ENCODE results near the gene ERH. TPM values are rescaled to one million over a fixed set of nuclear protein-coding genes. Genes with fewer than 3 reads are reported as not detected.

The ERH gene
- total RNA-seq, 4 donors from 2014 or later, result 54.0 to 102 (median 79.5) TPM

DNA sequence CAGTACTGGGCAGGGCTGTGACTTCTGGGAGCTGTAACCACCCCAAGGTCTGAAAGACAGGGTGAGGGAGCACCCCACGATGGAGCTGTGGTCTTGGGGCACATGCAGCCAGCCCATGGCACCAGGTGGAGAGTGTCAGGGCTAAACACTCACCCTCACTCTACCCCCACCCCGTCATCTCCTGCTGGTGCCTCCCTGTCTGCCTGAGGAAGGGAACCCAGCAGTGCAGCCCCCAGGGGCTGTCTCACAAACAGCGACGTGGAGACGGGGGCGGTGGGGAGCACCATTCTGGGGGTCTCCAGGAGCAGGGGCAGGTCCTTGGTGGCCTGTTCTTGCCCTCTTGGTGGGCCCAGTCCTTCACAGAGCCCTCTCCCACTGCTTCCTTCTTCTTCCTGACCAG, 63.5 kb downstream of the ERH start:
- Histone ChIP-seq H3K36me3 (no peaks in the 10 kb centered on the region), H3K27ac (no peak overlapping the region), H3K9me3 (no peaks in the 10 kb centered on the region), H3K27me3 (peaks cover 0 to 8% (median 0%) of the 10 kb centered on the region in 4 donors), H3K4me3 (no peak overlapping the region), H3K4me1 (peaks cover 5 to 23% (median 7%) of the 10 kb centered on the region in 3 donors)
- no peak for TF ChIP-seq POLR2A (IDR thresholded peaks at IDR 0.05)
- TF ChIP-seq, protein P1, sequence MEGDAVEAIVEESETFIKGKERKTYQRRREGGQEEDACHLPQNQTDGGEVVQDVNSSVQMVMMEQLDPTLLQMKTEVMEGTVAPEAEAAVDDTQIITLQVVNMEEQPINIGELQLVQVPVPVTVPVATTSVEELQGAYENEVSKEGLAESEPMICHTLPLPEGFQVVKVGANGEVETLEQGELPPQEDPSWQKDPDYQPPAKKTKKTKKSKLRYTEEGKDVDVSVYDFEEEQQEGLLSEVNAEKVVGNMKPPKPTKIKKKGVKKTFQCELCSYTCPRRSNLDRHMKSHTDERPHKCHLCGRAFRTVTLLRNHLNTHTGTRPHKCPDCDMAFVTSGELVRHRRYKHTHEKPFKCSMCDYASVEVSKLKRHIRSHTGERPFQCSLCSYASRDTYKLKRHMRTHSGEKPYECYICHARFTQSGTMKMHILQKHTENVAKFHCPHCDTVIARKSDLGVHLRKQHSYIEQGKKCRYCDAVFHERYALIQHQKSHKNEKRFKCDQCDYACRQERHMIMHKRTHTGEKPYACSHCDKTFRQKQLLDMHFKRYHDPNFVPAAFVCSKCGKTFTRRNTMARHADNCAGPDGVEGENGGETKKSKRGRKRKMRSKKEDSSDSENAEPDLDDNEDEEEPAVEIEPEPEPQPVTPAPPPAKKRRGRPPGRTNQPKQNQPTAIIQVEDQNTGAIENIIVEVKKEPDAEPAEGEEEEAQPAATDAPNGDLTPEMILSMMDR (IDR thresholded peaks at IDR 0.05), result no peak
- intact Hi-C loops (cut with DNase I), result no loop called here
- 78 to 100% methylated on average over 3 to 6 of the region's 6 CpGs for WGBS, 2 donors
- DNase-seq, result no peak

DNA sequence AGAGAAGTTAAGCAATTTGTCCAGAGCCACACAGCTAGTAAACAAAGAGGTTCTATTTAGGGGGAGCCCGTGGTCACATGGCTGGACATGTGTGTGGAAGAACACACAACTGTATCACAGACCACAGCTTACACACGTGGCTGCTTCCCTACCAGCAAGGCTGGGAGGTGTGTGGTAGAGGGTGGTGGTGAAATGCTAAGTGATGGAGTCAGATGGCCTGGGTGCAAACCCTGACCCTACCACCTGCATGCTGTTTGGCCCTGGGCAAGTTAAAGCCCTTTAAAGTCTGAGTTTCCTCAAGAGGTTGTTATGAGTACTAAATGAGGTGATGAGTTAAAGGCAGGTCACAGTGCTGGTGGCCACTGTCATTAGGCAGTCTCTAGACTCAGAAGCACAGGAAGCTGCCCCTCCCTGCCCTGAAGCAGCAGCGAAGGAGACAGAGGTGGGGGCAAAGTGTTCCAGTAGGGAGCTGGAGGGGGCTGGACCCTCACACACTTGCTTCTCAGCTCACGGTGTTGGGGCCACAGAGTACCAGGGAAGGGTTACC, 64.2 kb downstream of the ERH start:
- TF ChIP-seq, protein P1 (IDR thresholded peaks at IDR 0.05), result no peak
- no peak for TF ChIP-seq POLR2A (IDR thresholded peaks at IDR 0.05)
- WGBS, 2 donors, result 62 to 88% methylated on average over 3 to 4 of the region's 4 CpGs
- peaks cover 5 to 23% (median 7%) of the 10 kb centered on the region in 3 donors for H3K4me1 ChIP-seq
- intact Hi-C loops (cut with DNase I), result no loop called here
- H3K4me3 ChIP-seq, result no peak overlapping the region
- peaks cover 0 to under 1% (median 0%) of the 10 kb centered on the region in 4 donors for H3K27me3 ChIP-seq
- no peaks in the 10 kb centered on the region for H3K9me3 ChIP-seq
- H3K36me3 ChIP-seq, result no peaks in the 10 kb centered on the region
- H3K27ac ChIP-seq, result no peak overlapping the region
- DNase-seq, result no peak

DNA sequence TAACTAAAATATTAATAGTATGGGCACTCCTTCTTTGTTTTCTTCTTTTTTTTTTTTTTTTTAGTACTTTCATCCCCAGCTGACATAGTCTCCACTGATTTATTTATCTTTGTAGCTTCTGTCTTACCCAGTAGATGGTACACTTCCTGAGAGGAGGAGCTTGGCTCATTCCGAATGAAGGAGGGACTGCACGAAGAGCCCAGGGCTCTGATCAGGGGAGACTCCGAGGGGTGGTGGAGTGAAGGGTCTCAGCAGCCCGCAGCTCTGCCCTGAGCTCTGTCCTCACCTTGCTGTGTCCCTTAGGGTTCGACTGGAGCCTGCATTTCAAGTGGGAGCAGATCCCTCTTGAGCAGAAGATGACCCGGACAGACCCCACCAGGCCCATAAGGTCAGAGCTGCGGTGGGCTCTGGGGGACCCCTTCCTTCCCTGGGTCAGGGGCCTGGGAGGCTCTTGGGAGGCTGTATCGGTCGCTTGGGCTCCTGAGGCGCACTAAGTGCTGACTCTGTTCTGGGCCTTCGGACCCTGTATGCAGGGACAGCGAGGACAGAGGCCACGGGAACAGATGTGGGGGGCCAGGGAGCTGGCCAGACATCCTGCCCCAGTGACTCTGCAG, 65.2 kb downstream of the ERH start:
- 87 to 100% methylated on average over 2 to 3 of the region's 13 CpGs for WGBS, 2 donors
- Histone ChIP-seq H3K4me1 (peaks cover 5 to 23% (median 7%) of the 10 kb centered on the region in 3 donors), H3K27me3 (no peaks in the 10 kb centered on the region), H3K4me3 (no peak overlapping the region), H3K36me3 (no peaks in the 10 kb centered on the region), H3K27ac (no peak overlapping the region), H3K9me3 (no peaks in the 10 kb centered on the region)
- intact Hi-C loops (cut with DNase I), result no loop called here
- TF ChIP-seq, protein P1 (IDR thresholded peaks at IDR 0.05), result no peak
- no peak for TF ChIP-seq POLR2A (IDR thresholded peaks at IDR 0.05)
- no peak for DNase-seq

GRCh38 chr14:69331206-69331605, 66.9 kb downstream of the ERH start:
- intact Hi-C loops (cut with DNase I), result no loop called here
- no peaks in the 10 kb centered on the region for H3K27me3 ChIP-seq
- no peak overlapping the region for H3K4me3 ChIP-seq
- DNase-seq, result no peak
- H3K27ac ChIP-seq, result no peak overlapping the region
- no peaks in the 10 kb centered on the region for H3K36me3 ChIP-seq
- H3K9me3 ChIP-seq, result no peaks in the 10 kb centered on the region
- WGBS, 2 donors, result 51% methylated on average over 3 of the region's 4 CpGs; no CpG with 5 or more reads in 1 of the 2 donors
- peaks cover 5 to 18% (median 7%) of the 10 kb centered on the region in 3 donors for H3K4me1 ChIP-seq
- no peak for TF ChIP-seq POLR2A (IDR thresholded peaks at IDR 0.05)
- TF ChIP-seq, protein P1 (IDR thresholded peaks at IDR 0.05), result no peak

Other genes starting within 250 kb of the ERH start
- 10 to 100 TPM; 12.4 to 34.7 (median 20.9) TPM for gene DCAF5, start 245.2 kb downstream of the ERH start, total RNA-seq
- 10 to 100 TPM; 12.3 to 22.9 (median 19.9) TPM for gene EXD2, start 206.8 kb downstream of the ERH start, total RNA-seq
- gene GALNT16, start 138.1 kb downstream of the ERH start, total RNA-seq, result 1 to 10 TPM in 2 of 4 donors, under 1 TPM in 2; 0.11 to 2.7 (median 1.3) TPM
- 10 to 100 TPM; 40.2 to 77.7 (median 68.6) TPM for gene SLC39A9, start 393 bp upstream of the ERH start, total RNA-seq
- gene PLEKHD1, start 86.4 kb upstream of the ERH start, total RNA-seq, result under 1 TPM in 1 of 4 donors, not detected in 3; 0.19 TPM
- gene CCDC177, start 176.6 kb upstream of the ERH start, total RNA-seq, result under 1 TPM in 1 of 4 donors, not detected in 3; 0.22 TPM
- gene SUSD6, start 213.3 kb upstream of the ERH start, total RNA-seq, result 10 to 100 TPM; 22.4 to 43.1 (median 27.8) TPM